GM18867 (cell line): Measurements from ENCODE around the gene HTR5A.
A peak's percentile ranks its signal among the peaks of the same experiment; 100 is the strongest.
"Not testable (repeated sequence)": the region's sequence is repeated elsewhere in the genome, so short reads cannot be mapped to it uniquely, and the experiment has no call there.

Experiments
- ATAC-seq: cut with Tn5 transposase; IDR thresholded peaks from one replicate; pipeline ENCODE4 v1.9.1; 2021; ENCODE audit warnings: mild to moderate bottlenecking, moderate library complexity; ENCODE audit not compliant: unreplicated experiment

HTR5A gene

DNA sequence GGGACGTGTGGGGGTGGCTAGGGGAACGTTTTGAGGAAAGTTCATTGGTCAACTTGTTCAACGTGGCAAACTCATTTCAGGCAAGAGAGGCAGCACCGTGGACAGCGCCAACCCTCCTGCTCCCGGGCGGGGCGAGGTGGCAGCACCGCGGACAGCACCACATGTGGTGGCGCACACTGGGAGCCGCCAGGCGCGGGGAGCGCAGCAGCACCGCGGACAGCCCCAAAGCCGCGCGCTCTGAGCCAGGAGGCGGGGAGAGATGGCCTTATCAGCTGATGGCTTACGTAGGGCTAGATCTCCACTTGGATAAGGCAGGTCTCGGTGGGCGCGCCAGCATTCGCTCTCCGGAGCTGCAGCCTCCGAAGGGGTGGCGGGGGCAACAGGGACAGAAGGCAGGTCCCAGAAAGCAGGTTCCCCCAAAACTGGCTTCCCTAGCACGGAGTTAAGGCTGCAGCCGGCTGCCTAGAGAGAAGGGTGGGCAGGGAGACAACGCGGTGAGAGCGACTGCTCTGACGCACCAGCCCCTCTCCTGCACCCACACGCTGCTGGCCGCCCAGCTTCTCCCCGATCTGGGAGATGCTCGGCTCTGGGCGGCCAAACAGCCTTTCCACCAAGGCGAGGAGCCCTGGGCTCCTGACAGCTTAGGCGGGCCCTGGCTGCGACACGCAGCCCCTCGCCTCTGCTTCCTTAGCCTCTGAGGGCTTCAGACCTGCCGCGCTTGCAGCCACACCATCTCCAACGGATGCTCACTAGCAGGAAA lies at the start of gene HTR5A:
TSS of gene HTR5A (plus strand) at position 333 of the 760 bp plus-strand sequence. CDS start 576 bp downstream, outside the sequence.
- ATAC-seq, result peak; percentile 97

DNA sequence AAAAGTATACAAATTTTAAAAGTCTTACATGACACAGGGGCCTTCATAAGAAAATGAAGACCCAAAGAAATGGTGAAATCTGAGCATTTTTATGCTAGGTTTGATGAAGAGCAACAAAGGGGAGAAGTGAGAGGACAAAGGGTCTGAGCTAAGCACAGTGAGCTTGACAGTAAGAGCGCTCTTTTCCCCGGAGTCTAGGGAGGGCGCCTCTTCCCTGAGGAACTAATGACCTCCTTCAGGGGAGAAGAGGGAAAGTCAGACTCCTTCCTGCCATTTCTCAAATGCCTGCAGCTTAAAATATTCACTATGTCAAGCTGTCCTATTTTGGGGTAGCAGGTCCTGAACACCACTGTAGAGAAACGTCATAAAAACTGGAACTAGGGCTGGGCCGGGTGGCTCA lies 49.1 kb upstream of the HTR5A start:
- no peak for ATAC-seq

DNA sequence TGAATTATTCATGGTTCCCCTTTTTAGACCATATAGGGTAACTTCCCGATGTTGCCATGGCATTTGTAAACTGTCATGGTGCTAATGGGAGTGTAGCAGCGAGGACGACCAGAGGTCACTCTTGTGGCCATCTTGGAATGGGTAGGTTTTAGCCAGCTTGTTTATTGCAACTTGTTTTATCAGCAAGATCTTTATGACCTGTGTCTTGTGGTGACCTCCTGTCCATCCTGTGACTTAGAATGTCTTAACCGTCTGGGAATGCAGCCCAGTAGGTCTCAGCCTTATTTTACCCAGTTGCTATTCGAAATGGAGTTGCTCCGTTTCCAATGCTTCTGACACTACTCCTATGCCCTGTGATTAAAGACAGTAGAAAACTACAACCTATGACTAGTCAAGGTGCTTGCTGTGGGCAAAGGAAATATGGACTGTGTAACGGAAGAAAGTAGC lies 48.4 kb upstream of the HTR5A start:
- no peak for ATAC-seq

DNA sequence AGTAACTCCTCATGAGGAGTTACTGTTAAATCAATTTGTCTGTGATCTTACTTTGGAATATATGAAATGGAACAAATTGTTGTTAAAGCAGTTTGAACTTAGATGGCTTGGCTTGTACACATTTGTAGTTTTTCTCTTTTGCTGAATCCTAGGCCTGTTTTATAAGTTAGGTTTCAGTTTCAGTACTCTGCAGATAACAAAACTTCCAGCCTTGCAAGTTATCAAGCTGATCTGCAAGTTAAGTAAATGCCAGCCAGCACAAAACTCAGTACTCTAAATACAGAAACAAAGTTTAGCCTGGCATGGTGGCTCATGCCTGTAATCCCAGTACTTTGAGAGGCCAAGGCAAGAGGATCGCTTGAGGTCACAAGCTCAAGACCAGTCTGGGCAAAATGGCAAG lies 42.2 kb upstream of the HTR5A start:
- ATAC-seq, result no peak

- ATAC-seq, result no peak
Measured at GRCh38 chr7:155032978-155033377, 37.1 kb upstream of the HTR5A start.

GRCh38 chr7:155034495-155034894 lies 35.6 kb upstream of the HTR5A start:
- not testable (repeated sequence) for ATAC-seq

- no peak for ATAC-seq
Measured at GRCh38 chr7:155038335-155038734, 31.8 kb upstream of the HTR5A start.

- ATAC-seq, result no peak
Measured at GRCh38 chr7:155043756-155044155, 26.4 kb upstream of the HTR5A start.

- ATAC-seq, result no peak
Measured at GRCh38 chr7:155048006-155048405, 22.1 kb upstream of the HTR5A start.

GRCh38 chr7:155051355-155051754 lies 18.8 kb upstream of the HTR5A start:
- ATAC-seq, result no peak

DNA sequence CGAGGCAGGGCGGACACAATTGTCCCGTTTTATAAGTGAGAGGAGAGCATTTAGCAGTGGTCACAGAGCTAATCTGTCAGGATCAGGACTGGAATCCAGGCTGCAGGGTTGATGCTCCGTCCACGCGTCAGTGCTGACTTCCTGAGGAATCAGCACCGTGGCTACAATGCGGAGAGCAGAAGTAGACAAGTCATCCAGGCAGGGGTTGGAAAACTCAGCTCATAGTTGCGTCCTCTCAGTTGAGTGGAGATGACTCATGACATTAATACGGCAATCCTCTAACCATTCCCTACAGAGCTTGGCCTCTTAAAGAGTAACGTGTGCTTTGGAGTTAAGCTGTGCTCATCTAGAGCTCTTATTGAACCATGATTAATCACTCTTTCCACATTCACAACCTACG lies 17.1 kb upstream of the HTR5A start:
- no peak for ATAC-seq

- no peak for ATAC-seq
Measured at GRCh38 chr7:155054761-155055160, 15.4 kb upstream of the HTR5A start.

- no peak for ATAC-seq
Measured at GRCh38 chr7:155057076-155057475, 13.0 kb upstream of the HTR5A start.

GRCh38 chr7:155058896-155059295 lies 11.2 kb upstream of the HTR5A start:
- no peak for ATAC-seq

DNA sequence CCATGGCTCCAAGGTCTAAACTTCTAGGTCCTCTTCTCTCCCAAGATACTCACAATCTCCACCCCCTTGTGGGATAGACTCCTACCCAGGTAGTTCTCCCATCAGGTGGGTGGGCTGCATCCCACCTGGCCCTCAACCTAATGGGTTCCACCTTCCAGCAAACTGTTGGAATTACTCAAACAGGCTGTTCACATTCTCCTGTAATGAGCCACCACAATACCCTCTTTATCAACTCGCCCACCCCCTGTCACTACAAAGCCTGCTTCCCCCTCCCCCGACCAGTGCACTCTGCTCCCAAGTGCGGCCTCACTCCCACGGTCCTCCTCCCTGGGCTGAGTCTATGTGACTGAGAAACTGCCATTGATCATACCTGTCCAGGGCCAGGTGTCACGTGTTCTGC lies 10.4 kb upstream of the HTR5A start:
- ATAC-seq, result no peak

- no peak for ATAC-seq
Measured at GRCh38 chr7:155062411-155062810, 7.7 kb upstream of the HTR5A start.

- no peak for ATAC-seq
Measured at GRCh38 chr7:155064186-155064585, 5.9 kb upstream of the HTR5A start.

- ATAC-seq, result no peak
Measured at GRCh38 chr7:155066417-155066950, 3.6 kb upstream of the HTR5A start.

DNA sequence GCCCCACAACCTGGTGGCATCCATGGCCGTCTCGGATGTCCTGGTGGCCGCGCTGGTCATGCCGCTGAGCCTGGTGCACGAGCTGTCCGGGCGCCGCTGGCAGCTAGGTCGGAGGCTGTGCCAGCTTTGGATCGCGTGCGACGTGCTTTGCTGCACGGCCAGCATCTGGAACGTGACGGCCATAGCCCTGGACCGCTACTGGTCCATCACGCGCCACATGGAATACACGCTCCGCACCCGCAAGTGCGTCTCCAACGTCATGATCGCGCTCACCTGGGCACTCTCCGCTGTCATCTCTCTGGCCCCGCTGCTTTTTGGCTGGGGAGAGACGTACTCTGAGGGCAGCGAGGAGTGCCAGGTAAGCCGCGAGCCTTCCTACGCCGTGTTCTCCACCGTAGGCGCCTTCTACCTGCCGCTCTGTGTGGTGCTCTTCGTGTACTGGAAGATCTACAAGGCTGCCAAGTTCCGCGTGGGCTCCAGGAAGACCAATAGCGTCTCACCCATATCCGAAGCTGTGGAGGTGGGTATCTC lies 1.1 kb downstream of the HTR5A start:
- no peak for ATAC-seq

DNA sequence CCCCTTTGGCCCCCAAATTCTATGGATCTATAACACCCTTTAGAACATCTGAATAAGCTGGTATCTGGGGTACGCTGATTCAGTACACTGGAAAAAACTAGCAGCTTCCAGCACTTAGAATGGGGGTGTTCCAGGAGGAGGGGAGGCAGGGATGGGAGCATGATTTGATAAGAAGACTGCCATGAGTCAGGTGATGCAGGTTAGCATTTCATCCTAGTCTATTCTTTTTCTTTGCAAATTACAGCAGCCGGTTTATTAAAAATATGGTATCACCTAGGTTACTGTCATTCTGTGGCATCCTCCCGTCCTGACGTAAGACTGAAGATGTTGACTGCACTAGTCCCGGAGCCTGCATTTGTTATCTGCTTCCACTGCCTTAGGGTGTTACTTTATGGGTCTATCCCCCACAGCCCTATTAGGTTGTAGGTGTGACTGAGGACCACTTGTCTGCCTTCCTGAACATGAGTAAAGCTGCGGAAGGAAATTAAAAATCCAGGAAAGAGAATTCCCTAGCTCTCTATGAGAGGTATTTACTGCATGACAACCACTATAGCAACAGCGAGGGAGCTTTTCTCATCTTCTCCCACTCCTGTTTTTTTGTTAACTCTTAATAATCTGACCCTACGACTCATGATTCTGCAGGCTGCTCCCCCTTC lies 1.9 kb downstream of the HTR5A start:
- no peak for ATAC-seq

DNA sequence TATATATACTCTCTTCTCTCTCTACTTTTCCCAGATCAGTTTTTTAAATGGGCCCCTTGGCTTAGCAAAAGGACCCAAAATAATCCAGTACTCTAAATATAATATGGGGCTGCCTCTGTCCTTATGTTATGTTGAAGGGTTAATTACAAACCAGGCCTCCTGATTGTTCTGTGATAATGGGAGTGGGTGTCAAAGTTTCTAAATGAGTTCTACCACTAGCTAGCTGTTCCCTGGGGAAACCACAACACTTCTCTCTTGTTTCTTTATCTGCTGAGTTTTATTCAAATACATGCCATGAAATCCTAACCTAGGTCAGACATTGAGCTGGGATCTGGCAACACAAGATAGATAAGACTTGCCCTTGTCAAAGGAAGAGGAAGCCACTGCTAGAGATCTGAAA lies 3.8 kb downstream of the HTR5A start:
- no peak for ATAC-seq

DNA sequence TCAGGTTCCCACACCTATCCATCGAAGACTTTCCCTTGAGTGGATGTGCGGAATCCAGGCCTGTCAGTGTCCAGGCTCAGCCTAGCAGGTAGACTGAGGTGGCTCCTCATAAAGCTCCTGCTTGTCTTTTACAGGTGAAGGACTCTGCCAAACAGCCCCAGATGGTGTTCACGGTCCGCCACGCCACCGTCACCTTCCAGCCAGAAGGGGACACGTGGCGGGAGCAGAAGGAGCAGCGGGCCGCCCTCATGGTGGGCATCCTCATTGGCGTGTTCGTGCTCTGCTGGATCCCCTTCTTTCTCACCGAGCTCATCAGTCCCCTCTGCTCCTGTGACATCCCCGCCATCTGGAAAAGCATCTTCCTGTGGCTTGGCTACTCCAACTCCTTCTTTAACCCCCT lies 13.9 kb downstream of the HTR5A start:
- ATAC-seq, result no peak
